Adipose tissue (tissue), 3 donors: Measurements from ENCODE around the gene DNMT3A. TPM values are rescaled to one million over a fixed set of nuclear protein-coding genes. Genes with fewer than 3 reads are reported as not detected.

Experiments used
- H3K27ac ChIP-seq: one replicate; pipeline ENCODE4 v1.5.1; 2013; ENCODE audit warnings: low read depth, low read length
- WGBS, 3 donors: extraction: QIAGEN DNeasy Blood & Tissue Kit; methylation state at CpG; one replicate each; pipeline ENCODE4 v1.1.7; 2013; 5-methylcytosine and 5-hydroxymethylcytosine counted together
- polyA plus RNA-seq, 3 donors: library from polyadenylated mRNA; stranded (reverse); fragments of 200-250 nt; gene quantifications; one replicate each; pipeline ENCODE4 v1.2.3, GENCODE V29; 2013
- donor health status: healthy with polysubstance abuse.
- donor health status: Bipolar disorder and iron deficiency.
- donor health status: healthy.

DNMT3A gene
- polyA plus RNA-seq, 3 donors, result 4.2 to 9.7 (median 8.3) TPM

GRCh38 chr2:25334482-25334881, 7.2 kb downstream of the DNMT3A start:
- H3K27ac ChIP-seq, result no peak overlapping the region
- 89 to 94% (median 90%) methylated on average over 8 of the region's 8 CpGs for WGBS, 3 donors

DNA sequence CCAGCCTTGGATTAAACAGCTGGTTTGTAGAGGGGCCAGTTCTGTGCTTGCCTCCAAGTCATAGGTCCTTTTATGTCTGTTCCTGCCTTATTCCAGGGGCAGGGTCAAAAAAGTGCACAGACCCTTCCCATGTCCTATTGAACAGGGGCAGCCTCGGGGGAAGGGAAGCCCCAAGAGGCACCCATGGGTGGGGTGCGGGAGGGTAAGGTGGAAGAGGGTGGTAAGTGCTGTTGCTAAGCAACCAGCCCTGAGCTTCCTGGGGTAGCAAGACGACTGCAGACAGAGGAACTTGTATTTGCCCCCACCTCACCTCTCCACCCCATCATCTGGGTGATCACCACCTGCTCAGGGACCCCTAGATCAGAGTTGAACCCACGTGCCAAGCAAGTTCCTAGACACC, 7.7 kb downstream of the DNMT3A start:
- H3K27ac ChIP-seq, result no peak overlapping the region
- 52 to 68% (median 53%) methylated on average over 4 of the region's 4 CpGs for WGBS, 3 donors

- no peak overlapping the region for H3K27ac ChIP-seq
- WGBS, 3 donors, result 63 to 90% (median 87%) methylated on average over 9 of the region's 9 CpGs
These were observed 9.2 kb downstream of the DNMT3A start for GRCh38 chr2:25332571-25332970.

GRCh38 chr2:25331686-25332365, 9.9 kb downstream of the DNMT3A start:
- WGBS, 3 donors, result 83 to 87% (median 84%) methylated on average over 23 of the region's 23 CpGs
- no peak overlapping the region for H3K27ac ChIP-seq

- 88 to 96% (median 91%) methylated on average over 4 of the region's 4 CpGs for WGBS, 3 donors
These were observed 10.8 kb downstream of the DNMT3A start for GRCh38 chr2:25330937-25331336.

DNA sequence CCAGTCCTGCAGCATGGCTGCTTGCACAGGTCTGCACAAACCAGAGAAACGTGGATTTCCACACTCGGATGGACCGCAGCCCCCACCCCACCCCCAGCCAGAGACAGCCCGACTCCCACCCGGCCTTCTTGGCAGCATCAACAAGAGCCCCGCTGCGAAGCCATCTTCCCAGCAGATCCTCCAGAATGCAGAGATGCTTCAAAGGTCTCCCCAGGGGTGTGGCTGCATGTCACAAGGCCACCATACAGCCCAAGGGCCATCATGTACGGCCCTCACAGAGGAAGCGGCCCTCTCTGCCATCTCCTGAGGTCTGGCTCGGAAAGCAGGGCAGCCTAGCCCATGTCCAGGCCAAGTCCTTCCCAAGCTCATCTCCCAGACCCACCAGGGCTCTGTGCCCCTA, 11.5 kb downstream of the DNMT3A start:
- whole genome bisulfite sequencing, 3 donors, result 79 to 82% (median 81%) methylated on average over 10 of the region's 10 CpGs
- H3K27ac ChIP-seq, result no peak overlapping the region

More at GRCh38 chr2:25330937-25331336, 10.8 kb downstream of the DNMT3A start:
- no peak overlapping the region for H3K27ac ChIP-seq

DNA sequence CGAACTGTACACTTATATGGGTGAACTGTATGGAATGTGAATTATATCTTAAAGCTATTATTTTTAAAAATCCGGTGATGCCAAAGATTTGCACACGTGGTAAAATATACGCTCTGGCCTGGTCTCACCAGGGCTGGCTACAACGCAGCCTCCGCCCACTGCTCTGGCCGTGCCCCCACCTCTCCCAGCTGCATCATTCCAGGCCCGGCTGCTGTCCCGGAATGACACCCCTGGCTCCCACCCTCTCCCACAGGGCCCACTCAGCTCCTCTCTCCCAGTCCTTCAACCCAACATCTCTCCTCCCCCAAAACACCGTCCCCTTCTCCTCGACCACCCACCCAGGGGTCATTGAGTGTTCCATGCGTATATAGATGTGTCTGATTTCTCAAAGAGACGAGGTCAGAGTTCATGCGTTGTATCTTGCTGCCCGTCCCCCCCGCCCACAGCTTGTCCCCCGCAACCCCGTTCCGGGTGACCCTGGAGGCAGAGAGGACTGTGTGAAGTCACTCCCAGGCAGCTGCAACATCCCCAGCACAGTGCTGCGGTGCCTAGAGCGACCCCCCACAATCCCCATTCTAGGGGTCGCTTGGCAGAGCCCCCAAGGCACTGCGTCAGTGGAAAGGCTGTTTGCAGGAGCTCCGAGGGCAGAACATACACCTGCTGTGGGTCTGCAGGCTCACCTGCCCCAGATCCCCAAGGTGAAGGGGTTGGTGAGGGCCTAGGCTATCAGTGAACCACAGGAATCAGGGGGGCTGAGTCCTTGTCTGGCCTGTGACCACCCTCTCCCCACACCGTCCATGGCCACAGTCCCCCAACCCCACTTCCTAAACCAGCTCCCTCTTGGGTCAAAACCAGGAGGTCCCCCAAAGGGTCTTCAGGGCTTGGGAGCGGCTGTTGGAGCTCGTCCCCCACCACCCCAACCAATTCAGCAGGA, 13.3 kb downstream of the DNMT3A start:
- H3K27ac ChIP-seq, result no peak overlapping the region
- WGBS, 3 donors, result 70 to 91% (median 76%) methylated on average over 27 of the region's 27 CpGs

DNA sequence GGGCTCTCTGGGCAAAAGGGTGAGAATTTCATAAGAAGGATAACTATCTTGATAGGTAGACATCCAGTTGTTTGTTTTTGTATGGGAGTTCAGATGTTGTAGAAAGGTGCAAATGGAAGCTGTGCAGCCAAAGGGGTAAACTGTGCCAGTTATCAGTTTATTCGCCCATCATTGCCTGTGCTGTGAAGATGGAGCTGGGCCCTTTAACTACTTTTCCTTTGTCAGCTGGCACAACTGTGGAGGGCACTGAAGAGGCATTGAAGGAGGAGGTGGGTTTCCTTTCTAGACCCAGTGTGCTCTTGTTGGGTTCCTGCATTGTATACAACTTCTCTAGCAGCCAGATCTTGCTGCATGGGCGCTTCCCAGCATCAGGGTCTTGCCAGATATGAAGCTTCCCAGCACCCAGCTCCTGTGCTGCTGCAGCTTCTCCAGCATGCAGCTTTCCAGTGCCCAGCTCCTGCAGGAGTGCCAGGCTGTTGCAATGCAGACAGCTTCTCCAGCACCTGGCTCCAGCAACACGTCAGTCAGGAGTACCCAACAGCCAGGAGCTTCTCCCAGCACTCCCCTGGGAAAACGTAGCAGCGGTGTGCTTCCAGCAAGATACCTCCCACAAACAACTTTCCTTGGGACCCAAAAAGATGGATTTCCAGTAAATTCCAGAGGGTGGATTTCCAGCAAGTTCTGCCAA, 15.3 kb downstream of the DNMT3A start:
- WGBS, 3 donors, result 92 to 96% (median 96%) methylated on average over 5 of the region's 5 CpGs
- no peak overlapping the region for H3K27ac ChIP-seq

GRCh38 chr2:25324905-25325592, 16.7 kb downstream of the DNMT3A start:
- no peak overlapping the region for H3K27ac ChIP-seq
- 78 to 88% (median 81%) methylated on average over 16 of the region's 16 CpGs for WGBS, 3 donors

DNA sequence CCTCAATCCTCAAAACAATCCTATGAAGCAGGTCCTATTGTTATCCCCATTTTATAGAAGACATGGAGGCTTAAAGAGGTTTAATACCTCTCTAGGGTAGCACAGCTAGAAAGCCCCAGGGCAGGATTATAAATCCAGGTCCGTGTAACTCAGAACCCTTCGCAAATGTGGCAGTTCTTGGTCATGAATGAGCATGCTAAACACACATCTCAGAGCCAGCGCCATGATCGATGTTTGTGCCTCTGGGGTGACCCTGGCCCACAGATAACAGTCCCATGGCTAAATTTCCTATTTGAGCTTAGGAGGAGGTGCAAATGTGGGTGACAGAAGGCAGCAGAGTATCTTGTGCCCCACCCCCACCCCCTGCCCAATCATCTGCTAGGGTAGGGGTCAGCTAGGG, 17.5 kb downstream of the DNMT3A start:
- WGBS, 3 donors, result 44 to 83% (median 80%) methylated on average over 4 of the region's 4 CpGs
- no peak overlapping the region for H3K27ac ChIP-seq

DNA sequence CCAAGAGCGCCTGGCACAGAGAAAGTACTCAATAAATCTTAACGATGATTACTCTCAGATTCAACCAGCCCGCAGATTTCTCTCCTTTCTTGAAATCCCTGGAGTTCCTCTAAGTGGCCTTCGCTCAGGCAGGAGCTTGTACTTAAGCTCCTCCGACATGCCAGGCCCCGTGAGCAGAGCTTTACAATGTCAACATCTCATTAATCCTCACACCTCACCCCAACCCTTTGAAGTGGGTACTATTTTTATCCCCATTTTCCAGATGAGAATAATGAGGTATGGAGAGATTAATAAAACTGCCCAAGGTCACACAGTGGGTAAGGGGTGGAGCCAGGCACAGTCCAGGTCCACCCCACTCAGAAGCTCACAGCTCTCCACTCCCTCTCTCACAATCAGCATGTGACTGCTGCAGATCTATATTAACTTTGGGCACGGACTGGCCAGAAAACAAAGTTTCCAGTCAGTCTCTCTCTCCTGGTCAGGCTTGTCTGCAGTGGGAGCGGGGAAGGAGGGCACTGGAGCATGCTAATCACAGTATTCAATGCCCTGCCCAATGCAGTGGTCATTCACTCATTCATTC, 18.0 kb downstream of the DNMT3A start:
- 62 to 79% (median 66%) methylated on average over 8 of the region's 8 CpGs for WGBS, 3 donors
- H3K27ac ChIP-seq, result no peak overlapping the region

GRCh38 chr2:25323042-25323514, 18.6 kb downstream of the DNMT3A start:
- no peak overlapping the region for H3K27ac ChIP-seq
- 57 to 76% (median 74%) methylated on average over 13 of the region's 13 CpGs for WGBS, 3 donors

DNA sequence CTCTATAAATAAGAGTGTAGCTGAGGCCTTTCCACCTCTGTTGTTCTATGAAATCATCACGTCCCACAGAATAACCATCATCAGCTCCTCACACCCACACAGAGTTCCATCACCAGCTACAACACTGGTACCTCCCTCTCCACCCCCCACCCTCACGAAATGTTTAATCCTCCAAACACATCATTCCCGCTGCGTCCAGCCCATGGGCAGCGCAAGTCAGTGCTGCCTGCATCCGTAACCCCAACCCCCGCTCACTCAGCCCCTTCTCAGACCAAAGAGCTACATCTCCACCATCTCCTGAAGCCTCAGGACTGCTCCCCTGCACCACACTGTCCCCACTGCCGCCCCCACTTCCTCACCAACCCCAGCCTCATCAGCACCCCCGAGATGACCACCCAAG, 19.4 kb downstream of the DNMT3A start:
- no peak overlapping the region for H3K27ac ChIP-seq
- 81 to 92% (median 90%) methylated on average over 9 of the region's 9 CpGs for WGBS, 3 donors

GRCh38 chr2:25320077-25320476, 21.6 kb downstream of the DNMT3A start:
- WGBS, 3 donors, result 72 to 83% (median 81%) methylated on average over 3 of the region's 3 CpGs
- H3K27ac ChIP-seq, result no peak overlapping the region

DNA sequence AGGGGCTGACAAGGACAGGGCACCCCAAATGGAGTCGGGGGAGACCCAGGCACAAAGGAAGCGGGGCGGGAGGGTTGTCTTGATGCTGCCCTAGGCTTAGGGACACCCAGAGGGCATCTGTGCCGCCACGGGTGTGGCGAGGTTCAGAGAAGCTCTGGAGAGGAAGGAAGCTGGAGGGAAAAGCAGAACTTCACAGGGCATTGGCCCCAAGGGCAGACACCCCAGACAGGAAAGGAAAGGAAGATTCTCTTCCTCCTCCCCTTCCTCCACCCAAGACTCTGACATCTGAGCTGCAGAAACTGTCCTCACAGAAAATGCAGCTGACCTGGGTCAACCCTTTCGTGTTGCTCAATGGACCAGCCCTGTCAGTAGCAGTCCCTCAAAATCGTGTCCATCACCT, 25.6 kb downstream of the DNMT3A start:
- H3K27ac ChIP-seq, result no peak overlapping the region
- 44 to 78% (median 54%) methylated on average over 8 of the region's 8 CpGs for WGBS, 3 donors

- H3K27ac ChIP-seq, result no peak overlapping the region
- 65 to 71% (median 68%) methylated on average over 11 of the region's 11 CpGs for WGBS, 3 donors
These were observed 26.4 kb downstream of the DNMT3A start for GRCh38 chr2:25315316-25315680.

GRCh38 chr2:25314514-25315315, 27.0 kb downstream of the DNMT3A start:
- 20 to 22% (median 22%) methylated on average over 13 of the region's 13 CpGs for WGBS, 3 donors
- no peak overlapping the region for H3K27ac ChIP-seq
